AG10803 (cell line): Measurements from ENCODE around the gene PELI3.

ENCODE experiments used
- DNase-seq: peaks from one replicate; pipeline ENCODE4 v3.0.0; 2010; ENCODE audit warnings: low read depth
- H3K4me3 ChIP-seq: 2 replicates; pipeline ENCODE4 v1.5.1; 2011; ENCODE audit warnings: mild to moderate bottlenecking, low read length, control low read depth
- TF ChIP-seq, protein P1 (sequence below): conservative IDR thresholded peaks from 2 replicates; pipeline ENCODE4 v1.5.1; 2011; ENCODE audit warnings: mild to moderate bottlenecking, low read length, control low read depth, inconsistent platforms

The PELI3 gene

DNA sequence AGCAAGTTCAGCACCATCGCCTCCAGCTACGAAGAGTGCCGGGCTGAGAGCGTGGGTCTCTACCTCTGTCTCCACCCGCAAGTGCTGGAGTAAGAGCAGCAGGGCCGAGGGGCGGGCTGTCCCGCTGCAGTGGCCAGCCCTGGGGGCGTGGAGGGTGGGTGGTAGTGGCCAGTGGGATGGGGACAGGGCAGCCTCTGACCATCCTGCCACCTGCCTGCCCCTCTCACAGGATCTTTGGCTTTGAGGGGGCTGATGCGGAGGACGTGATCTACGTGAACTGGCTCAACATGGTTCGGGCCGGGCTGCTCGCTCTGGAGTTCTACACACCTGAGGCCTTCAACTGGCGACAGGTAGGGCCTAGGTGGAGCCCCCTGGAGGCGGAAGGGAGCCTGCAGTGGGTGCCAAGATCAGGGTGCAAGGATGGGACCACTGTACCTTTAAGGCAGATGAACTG lies 28.7 kb downstream of the PELI3 start:
- no peak for DNase-seq
- TF ChIP-seq, protein P1, sequence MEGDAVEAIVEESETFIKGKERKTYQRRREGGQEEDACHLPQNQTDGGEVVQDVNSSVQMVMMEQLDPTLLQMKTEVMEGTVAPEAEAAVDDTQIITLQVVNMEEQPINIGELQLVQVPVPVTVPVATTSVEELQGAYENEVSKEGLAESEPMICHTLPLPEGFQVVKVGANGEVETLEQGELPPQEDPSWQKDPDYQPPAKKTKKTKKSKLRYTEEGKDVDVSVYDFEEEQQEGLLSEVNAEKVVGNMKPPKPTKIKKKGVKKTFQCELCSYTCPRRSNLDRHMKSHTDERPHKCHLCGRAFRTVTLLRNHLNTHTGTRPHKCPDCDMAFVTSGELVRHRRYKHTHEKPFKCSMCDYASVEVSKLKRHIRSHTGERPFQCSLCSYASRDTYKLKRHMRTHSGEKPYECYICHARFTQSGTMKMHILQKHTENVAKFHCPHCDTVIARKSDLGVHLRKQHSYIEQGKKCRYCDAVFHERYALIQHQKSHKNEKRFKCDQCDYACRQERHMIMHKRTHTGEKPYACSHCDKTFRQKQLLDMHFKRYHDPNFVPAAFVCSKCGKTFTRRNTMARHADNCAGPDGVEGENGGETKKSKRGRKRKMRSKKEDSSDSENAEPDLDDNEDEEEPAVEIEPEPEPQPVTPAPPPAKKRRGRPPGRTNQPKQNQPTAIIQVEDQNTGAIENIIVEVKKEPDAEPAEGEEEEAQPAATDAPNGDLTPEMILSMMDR: peak; percentile 12; the same call in 1 of the 2 replicates
- H3K4me3 ChIP-seq: no peak overlapping the region

DNA sequence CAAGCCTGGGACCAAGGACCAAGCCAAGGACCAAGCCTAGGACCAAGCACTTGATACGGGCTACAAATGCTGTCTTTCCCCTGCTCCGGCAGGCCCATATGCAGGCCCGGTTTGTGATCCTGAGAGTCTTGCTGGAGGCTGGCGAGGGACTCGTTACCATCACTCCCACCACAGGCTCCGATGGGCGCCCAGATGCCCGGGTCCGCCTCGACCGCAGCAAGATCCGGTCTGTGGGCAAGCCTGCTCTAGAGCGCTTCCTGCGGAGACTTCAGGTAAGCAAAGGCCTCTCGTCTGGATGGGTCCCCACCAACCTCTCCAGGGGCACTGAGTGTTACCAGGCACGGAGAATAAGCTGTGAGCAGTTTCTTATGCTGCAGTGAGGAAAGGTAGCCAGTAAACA lies 30.5 kb downstream of the PELI3 start:
- TF ChIP-seq, protein P1: no peak
- DNase-seq: no peak
- no peak overlapping the region for H3K4me3 ChIP-seq

DNA sequence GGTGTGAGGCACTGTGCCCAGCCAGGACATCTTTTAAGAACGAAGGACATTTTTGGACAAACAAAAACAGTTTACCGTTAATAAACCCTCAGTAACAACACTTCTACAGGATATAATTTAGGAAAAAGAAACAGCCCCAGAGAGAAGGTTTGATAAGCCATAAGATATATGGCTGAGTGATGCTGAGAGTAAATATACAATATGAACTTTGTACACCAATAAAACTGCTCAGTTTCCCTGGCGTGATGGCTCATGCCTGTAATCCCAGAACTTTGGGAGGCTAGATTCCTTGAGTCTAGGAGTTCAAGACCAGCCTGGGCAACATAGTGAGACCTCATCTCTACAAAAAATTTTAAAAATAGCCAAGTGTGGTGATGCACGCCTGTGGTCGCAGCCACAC lies 31.8 kb downstream of the PELI3 start:
- no peak overlapping the region for H3K4me3 ChIP-seq
- no peak for DNase-seq
- TF ChIP-seq, protein P1: no peak

DNA sequence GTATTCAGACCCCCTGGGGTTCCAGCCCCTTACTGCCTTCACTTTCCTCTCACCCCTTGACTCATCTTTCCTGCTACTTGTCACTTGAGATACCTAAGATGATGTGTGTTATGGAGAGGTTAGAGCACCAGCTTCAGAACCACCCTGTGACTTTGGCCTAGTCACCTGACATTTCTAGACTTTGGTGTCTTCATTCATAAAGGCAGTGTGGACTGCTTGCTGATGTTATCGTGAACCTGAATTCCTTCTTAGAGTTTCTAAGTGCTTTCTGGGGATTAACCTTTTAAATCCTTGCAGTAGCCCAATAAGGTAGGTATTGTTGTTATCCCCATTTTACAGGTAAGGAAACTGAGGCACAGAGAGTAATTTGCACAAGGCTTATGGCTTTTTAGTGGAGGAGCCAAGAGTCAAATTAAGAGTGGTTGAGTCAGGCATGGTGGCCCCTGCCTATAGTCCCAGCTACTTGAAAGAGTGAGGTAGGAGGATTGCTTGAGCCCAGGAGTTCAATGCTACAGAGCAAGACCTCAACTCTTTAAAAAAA lies 38.6 kb downstream of the PELI3 start:
- TF ChIP-seq, protein P1: no peak
- DNase-seq: no peak
- H3K4me3 ChIP-seq: no peak overlapping the region

DNA sequence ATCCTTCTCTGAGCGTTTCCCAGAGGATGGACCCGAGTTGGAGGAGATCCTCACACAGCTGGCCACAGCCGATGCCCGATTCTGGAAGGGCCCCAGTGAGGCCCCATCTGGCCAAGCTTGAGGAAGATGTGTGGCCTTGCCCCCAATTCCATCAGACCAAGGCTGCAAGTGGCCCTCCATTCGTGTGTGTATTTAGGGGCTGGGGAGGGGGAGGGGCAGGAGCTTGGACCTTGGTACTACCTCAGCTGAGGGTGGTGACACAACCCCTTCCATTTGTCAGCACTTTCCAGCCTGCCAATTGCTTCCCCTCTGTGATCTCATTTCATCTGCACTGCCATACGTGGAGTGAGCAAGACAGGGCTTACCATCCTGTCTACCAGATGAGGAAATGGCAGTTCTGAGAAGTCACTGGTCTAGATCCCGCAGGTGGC lies 42.4 kb downstream of the PELI3 start:
- no peak for DNase-seq
- TF ChIP-seq, protein P1: no peak
- no peak overlapping the region for H3K4me3 ChIP-seq

DNA sequence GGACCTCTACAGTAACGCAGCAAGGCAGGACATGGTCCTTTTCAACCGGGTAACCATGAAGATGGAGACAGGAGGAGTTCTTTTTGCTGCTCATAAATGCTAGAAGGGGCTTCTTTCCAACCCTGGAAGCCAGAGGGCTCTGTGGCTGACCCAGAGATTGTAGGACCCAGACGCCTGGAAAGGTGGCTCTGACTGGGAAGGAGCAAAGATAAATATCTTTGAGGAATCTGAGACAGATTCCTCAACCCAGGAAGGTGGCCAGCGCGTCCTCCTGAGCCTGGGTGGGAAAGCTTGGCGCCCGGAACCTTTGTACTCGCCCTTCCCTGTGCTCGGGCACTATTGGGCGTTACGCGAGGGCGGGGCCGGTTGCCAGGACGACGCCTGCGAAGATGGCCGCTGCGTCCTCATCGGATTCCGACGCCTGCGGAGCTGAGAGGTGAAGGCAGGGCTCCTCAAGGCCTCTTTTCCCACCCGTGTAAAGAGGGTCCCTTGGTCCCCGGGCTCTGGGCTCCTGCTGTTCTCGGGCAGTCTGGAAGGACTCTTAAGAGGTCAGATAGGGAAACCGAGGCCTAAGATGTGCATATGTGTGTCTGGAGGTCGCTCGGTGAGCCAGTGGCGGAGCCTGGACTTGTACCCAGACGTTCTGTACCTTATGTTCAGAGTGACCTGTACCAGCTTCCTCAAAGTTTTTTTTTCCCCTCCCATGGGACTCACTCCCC lies 43.7 kb downstream of the PELI3 start, which contains the start of gene BBS1:
Gene BBS1 (plus strand): TSS at position 365 of the 719 bp plus-strand sequence. CDS start 25 bp downstream, at position 390.
- peak; percentile 74 for DNase-seq
- TF ChIP-seq, protein P1: peak; percentile 12; the same call in 1 of the 2 replicates
- peak within 1 kb of the TSS; percentile 97 for H3K4me3 ChIP-seq

DNA sequence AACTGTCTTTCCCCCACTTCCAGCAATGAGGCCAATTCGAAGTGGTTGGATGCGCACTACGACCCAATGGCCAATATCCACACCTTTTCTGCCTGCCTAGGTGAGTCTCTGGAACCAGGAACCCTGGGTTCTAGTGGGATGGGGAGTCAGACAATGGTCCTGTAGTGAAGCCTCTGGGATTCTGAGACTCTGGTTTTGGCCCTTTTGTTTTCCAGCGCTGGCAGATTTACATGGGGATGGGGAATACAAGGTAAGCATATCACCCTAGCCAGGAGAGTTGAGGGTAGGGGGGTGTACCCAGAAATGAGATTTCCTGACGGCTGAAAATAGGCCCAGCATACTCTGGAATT lies 44.3 kb downstream of the PELI3 start:
- no peak for DNase-seq
- H3K4me3 ChIP-seq: peak overlapping the region; percentile 97
- TF ChIP-seq, protein P1: no peak
